HepG2 (cell line): ENCODE data around the gene HELZ2. TPM values are rescaled to one million over a fixed set of nuclear protein-coding genes. Genes with fewer than 3 reads are reported as not detected.

Source experiments
- CCDC6 ChIP-seq: sonication (generic); formaldehyde crosslinking; IDR thresholded peaks from 2 replicates; pipeline ENCODE4 v1.8.1; 2022; ENCODE audit warnings: mild to moderate bottlenecking, missing genetic modification reagents, moderate library complexity
- HOXA9 ChIP-seq: sonication (generic); formaldehyde crosslinking; IDR thresholded peaks from 2 replicates; pipeline ENCODE4 v1.8.1; 2022; ENCODE audit warnings: missing genetic modification reagents, mild to moderate bottlenecking, moderate library complexity, borderline replicate concordance
- MEIS1 ChIP-seq: sonication (generic); formaldehyde crosslinking; IDR thresholded peaks from 2 replicates; pipeline ENCODE4 v1.9.0; 2021; ENCODE audit warnings: mild to moderate bottlenecking, missing genetic modification reagents, moderate library complexity, borderline replicate concordance
- RNF219 ChIP-seq: sonication (generic); formaldehyde crosslinking; IDR thresholded peaks from 2 replicates; pipeline ENCODE4 v1.5.0; 2020; ENCODE audit warnings: mild to moderate bottlenecking, missing genetic modification reagents
- THRA ChIP-seq: sonication (generic); formaldehyde crosslinking; IDR thresholded peaks from 2 replicates; pipeline ENCODE4 v1.4.0; 2020; ENCODE audit warnings: missing genetic modification reagents, borderline replicate concordance
- TRIM22 ChIP-seq: fragments of 450-650 bp; IDR thresholded peaks from 2 replicates; pipeline ENCODE4 v1.6.1; 2017
- ZBTB42 ChIP-seq: sonication (generic); formaldehyde crosslinking; IDR thresholded peaks from 2 replicates; pipeline ENCODE4 v1.5.0; 2020; ENCODE audit warnings: mild to moderate bottlenecking, missing genetic modification reagents
- ZBTB7B ChIP-seq: sonication (generic); formaldehyde crosslinking; IDR thresholded peaks from 2 replicates; pipeline ENCODE4 v1.4.0; 2020; ENCODE audit warnings: missing genetic modification reagents
- ZNF329 ChIP-seq: sonication (generic); formaldehyde crosslinking; IDR thresholded peaks from 2 replicates; pipeline ENCODE4 v1.9.0; 2021; ENCODE audit warnings: low read depth, mild to moderate bottlenecking, missing genetic modification reagents
- ZNF646 ChIP-seq: sonication (generic); formaldehyde crosslinking; IDR thresholded peaks from 2 replicates; pipeline ENCODE4 v1.9.0; 2021; ENCODE audit warnings: mild to moderate bottlenecking, missing genetic modification reagents
- polyA plus RNA-seq, 8 experiments: library from polyadenylated mRNA; depleted of rRNA in 3 of 8; stranded (reverse) in 7 of 8; unstranded in 1 of 8; fragments of >200 nt; fragmentation: Illumina TruSeq in 4 of 8; extraction: Trizol in 4 of 8; gene quantifications; 2 replicates each; pipeline versions ENCODE4 v1.2.1 to v1.2.3, GENCODE V29; 2011 to 2016; ENCODE audit warnings: low read depth in 4 of 8, missing spikeins in 1 of 8, mixed read lengths in 1 of 8; ENCODE audit not compliant: insufficient read depth in 1 of 8
- total RNA-seq, 5 experiments: library from RNA; depleted of rRNA; stranded (reverse); fragments of >200 nt; fragmentation: Illumina TruSeq; extraction: Trizol; gene quantifications; 2 replicates each; pipeline ENCODE4 v1.2.3, GENCODE V29; 2016; ENCODE audit warnings: low read depth in 1 of 5

Gene HELZ2
- total and polyA plus RNA-seq, 2 of the 13 experiments (the other 11 are each of a cell fraction or from before 2014, with no cell fraction given), result 9.6 to 10.1 TPM

- TF ChIP-seq THRA (CRISPR knock-in tag) (no peak), ZBTB7B (CRISPR knock-in tag) (no peak), ZNF329 (no peak), ZBTB42 (CRISPR knock-in tag) (no peak), HOXA9 (no peak), CCDC6 (no peak), MEIS1 (CRISPR knock-in tag) (no peak), RNF219 (CRISPR knock-in tag) (no peak), TRIM22 (no peak), ZNF646 (CRISPR knock-in tag) (no peak)
- TF ChIP-seq, all 625 proteins: peak for 0
Observed at GRCh38 chr20:63610581-63611435, 36.8 kb upstream of the HELZ2 start (continued).
